Activated CD4-positive, CD25-positive, alpha-beta regulatory T cell (primary cell): ENCODE measurements around the gene KRTAP9-3.
"Not testable (repeated sequence)": the region's sequence is repeated elsewhere in the genome, so short reads cannot be mapped to it uniquely, and the experiment has no call there.

Source experiments
- DNase-seq, 4 experiments: peaks; one replicate each; lab custom pipeline; 2025; lab: John Stamatoyannopoulos, UW

KRTAP9-3 gene, protein sequence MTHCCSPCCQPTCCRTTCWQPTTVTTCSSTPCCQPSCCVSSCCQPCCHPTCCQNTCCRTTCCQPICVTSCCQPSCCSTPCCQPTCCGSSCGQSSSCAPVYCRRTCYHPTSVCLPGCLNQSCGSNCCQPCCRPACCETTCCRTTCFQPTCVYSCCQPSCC

DNA sequence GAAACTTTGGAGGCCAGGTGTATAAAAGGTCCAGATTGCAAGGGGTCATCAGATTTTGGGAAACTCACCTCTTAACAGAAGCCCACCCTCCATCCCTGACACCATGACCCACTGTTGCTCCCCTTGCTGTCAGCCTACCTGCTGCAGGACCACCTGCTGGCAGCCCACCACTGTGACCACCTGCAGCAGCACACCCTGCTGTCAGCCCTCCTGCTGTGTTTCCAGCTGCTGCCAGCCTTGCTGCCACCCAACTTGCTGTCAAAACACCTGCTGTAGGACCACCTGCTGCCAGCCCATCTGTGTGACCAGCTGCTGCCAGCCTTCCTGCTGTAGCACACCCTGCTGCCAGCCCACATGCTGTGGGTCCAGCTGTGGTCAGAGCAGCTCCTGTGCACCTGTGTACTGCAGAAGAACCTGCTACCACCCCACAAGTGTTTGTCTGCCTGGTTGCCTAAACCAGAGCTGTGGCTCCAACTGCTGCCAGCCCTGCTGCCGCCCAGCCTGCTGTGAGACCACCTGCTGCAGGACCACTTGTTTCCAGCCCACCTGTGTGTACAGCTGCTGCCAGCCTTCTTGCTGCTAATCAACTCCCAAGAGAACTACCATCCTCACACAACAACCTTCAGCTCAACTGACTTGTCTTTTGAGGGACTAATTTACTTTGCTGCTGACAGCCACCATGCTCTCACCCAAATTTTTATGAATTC is at the start of gene KRTAP9-3:
TSS of gene KRTAP9-3 (plus strand) at position 51 of the 707 bp plus-strand sequence. CDS start at position 104, 53 bp downstream.
- DNase-seq: not testable (repeated sequence)

DNA sequence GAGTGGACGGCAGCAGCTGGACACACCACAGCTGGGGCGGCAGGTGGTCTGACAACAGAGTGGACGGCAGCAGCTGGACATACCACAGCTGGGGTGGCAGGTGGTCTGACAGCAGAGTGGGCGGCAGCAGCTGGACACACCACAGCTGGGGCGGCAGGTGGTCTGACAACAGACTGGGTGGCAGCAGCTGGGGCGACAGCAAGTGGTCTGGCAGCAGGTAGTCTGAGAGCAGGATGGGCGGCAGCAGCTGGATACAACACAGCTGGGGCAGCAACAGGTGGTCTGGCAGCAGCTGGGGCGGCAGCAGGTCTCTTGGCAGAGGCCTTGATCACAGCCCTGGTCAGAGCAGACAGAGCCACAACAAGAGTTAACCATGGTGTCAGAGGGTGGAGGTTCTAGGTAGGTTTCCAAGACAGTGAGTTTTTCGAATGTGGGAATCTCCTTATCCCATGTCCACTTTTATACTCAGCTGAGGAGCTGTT is 47.7 kb upstream of the KRTAP9-3 start, which contains the start of gene KRTAP4-1:
TSS of gene KRTAP4-1 (minus strand) at position 432 of the 482 bp plus-strand sequence. CDS start at position 375, 57 bp downstream.
- DNase-seq: no peak

- no peak for DNase-seq
These were observed 47.2 kb upstream of the KRTAP9-3 start for GRCh38 chr17:41185001-41185400.

GRCh38 chr17:41186872-41187271 is 45.4 kb upstream of the KRTAP9-3 start:
- no peak for DNase-seq

DNA sequence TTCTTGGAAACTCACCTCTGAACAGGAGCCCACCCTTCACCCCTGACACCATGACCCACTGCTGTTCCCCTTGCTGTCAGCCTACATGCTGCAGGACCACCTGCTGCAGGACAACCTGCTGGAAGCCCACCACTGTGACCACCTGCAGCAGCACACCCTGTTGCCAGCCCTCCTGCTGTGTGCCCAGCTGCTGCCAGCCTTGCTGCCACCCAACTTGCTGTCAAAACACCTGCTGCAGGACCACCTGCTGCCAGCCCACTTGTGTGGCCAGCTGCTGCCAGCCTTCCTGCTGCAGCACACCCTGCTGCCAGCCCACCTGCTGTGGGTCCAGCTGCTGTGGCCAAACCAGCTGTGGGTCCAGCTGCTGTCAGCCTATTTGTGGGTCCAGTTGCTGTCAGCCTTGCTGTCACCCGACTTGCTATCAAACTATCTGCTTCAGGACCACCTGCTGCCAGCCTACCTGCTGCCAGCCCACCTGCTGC is 42.4 kb upstream of the KRTAP9-3 start, which contains the start of gene KRTAP9-1:
TSS of gene KRTAP9-1 (plus strand) at position 51 of the 482 bp plus-strand sequence. CDS start at position 51, 0 bp downstream.
- not testable (repeated sequence) for DNase-seq

- no peak for DNase-seq
These were observed 41.9 kb upstream of the KRTAP9-3 start for GRCh38 chr17:41190328-41190727.

DNA sequence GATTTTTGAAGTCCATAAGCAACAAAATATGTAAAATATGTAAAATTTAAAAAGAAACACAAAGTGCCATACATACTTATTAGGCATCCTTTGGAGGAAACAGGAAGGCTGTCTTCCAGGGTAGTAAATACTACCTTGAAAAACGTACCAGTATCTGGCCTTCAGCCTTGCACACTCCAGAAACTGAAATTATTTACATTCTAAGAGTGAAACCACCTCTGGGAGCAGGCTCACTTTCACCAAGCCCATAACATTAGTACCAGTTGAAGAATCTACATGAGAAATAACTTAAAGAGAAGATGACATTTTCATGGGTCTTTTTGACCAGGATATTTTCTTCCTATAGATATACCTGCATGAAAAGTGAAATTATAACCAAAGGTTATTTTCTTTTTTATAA is 36.2 kb upstream of the KRTAP9-3 start:
- DNase-seq: no peak

GRCh38 chr17:41199421-41200078 is 32.7 kb upstream of the KRTAP9-3 start:
- no peak for DNase-seq

- DNase-seq: no peak
These were observed 20.3 kb upstream of the KRTAP9-3 start for GRCh38 chr17:41211845-41212466.

GRCh38 chr17:41212524-41213169 is 19.6 kb upstream of the KRTAP9-3 start:
- DNase-seq: no peak

GRCh38 chr17:41215681-41216080 is 16.6 kb upstream of the KRTAP9-3 start:
- DNase-seq: no peak

DNA sequence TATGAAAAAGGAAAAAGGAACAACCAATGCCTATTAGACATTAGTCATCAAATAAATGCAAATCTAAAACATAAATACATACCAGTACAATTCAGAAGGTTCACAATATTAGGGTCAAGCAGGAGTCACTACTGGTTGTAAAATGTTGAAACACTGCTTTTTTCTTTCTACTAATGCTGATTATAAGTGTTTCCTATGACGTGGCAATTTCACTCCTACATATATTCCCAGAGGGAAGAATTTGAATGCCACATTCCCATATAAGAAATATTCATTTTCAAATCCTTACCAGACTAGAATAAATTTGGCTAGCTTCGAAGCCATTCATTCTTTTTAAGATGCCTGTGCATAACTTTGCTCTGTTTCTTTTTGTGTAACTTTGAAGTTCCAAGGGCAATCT is 8.4 kb upstream of the KRTAP9-3 start:
- DNase-seq: no peak

GRCh38 chr17:41226051-41226450 is 6.2 kb upstream of the KRTAP9-3 start:
- no peak for DNase-seq

DNA sequence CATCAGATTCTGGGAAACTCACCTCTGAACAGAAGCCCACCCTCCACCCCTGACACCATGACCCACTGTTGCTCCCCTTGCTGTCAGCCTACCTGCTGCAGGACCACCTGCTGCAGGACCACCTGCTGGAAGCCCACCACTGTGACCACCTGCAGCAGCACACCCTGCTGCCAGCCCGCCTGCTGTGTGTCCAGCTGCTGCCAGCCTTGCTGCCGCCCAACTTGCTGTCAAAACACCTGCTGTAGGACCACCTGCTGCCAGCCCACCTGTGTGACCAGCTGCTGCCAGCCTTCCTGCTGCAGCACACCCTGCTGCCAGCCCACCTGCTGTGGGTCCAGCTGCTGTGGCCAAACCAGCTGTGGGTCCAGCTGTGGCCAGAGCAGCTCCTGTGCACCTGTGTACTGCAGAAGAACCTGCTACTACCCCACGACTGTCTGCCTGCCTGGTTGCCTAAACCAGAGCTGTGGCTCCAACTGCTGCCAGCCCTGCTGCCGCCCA is 5.6 kb upstream of the KRTAP9-3 start, which contains the start of gene KRTAP9-2:
TSS of gene KRTAP9-2 (plus strand) at position 51 of the 498 bp plus-strand sequence. CDS start at position 58, 7 bp downstream.
- DNase-seq: not testable (repeated sequence)

DNA sequence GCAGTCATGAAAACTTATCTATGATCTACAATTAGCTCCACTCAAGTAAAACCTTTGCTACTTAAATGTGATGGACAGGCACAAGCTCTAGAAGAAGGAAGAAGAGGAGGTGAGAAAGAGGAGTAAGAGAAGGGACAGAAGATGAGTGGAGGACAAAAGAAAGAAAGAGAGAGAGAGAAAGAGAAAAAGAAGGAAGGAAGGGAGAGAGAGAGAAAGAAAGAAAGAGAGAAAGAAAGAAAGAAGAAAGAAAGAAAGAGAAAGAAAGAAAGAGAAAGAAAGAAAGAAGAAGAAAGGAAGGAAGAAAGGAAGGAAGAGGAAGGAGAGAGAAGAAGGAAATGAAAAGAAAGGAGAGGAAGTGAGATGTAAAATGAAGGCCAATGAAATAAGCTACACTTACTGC is 2.2 kb upstream of the KRTAP9-3 start:
- no peak for DNase-seq

DNA sequence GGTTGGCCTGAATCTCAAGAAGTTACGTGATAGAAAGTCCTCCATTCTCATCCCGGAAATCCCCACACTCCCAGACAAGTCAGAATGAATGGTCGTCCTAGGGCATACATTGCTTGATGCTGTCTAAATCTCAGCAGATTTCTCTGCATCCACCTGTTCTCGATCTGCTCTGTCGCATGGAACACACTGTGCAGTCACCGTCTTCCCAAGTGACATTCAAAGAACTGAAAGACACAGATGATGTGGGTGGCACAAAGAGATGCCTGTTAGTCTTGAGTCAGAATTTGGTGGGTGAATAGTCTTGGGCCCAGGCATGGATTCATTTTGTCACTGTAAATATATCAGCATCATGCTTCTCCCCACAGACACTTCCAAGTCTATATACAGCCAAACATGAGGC is 518 bp upstream of the KRTAP9-3 start:
- DNase-seq: no peak

- not testable (repeated sequence) for DNase-seq
These were observed 4.9 kb downstream of the KRTAP9-3 start for GRCh38 chr17:41237116-41237515.

DNA sequence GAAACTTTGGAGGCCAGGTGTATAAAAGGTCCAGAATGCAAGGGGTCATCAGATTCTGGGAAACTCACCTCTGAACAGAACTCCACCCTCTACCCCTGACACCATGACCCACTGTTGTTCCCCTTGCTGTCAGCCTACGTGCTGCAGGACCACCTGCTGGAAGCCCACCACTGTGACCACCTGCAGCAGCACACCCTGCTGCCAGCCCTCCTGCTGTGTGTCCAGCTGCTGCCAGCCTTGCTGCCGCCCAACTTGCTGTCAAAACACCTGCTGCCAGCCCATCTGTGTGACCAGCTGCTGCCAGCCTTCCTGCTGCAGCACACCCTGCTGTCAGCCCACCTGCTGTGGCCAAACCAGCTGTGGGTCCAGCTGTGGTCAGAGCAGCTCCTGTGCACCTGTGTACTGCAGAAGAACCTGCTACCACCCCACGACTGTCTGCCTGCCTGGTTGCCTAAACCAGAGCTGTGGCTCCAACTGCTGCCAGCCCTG is 5.7 kb downstream of the KRTAP9-3 start, which contains the start of gene KRTAP9-8:
TSS of gene KRTAP9-8 (plus strand) at position 51 of the 489 bp plus-strand sequence. CDS start at position 104, 53 bp downstream.
- DNase-seq: not testable (repeated sequence)

- not testable (repeated sequence) for DNase-seq
These were observed 14.9 kb downstream of the KRTAP9-3 start for GRCh38 chr17:41246995-41247787.
